WTC11 (cell line): Measurements from ENCODE around the gene TFEB. TPM values are rescaled to one million over a fixed set of nuclear protein-coding genes. Genes with fewer than 3 reads are reported as not detected.

Experiments
- ATAC-seq: fragments of 200-7000 bp; cut with Tn5 transposase; 2 replicates; pipeline ENCODE4 v1.10.0; 2021; ENCODE audit warnings: mild to moderate bottlenecking, moderate library complexity
- CTCF ChIA-PET: fragments of 300-600 bp; sonication (Branson Sonifier 250); formaldehyde crosslinking; loops from one replicate; lab custom pipeline; 2021; ENCODE audit warnings: antibody characterized with exemption; lab: Charles Lee
- POLR2A ChIA-PET: fragments of 350-600 bp; sonication (Branson Sonifier 250); formaldehyde crosslinking; loops from one replicate; lab custom pipeline; 2021; ENCODE audit warnings: antibody characterized with exemption; lab: Charles Lee
- DNase-seq: peaks from one replicate; pipeline ENCODE4 v3.0.0; 2021; ENCODE audit warnings: low spot score
- H3K27ac Mint-ChIP-seq: 2 replicates; pipeline ENCODE4 v1.8.0; 2021; ENCODE audit warnings: mixed read lengths
- H3K27me3 Mint-ChIP-seq: 2 replicates; pipeline ENCODE4 v1.8.0; 2021; ENCODE audit warnings: low read depth, mild to moderate bottlenecking, moderate library complexity, mixed read lengths
- H3K36me3 Mint-ChIP-seq: 2 replicates; pipeline ENCODE4 v1.8.0; 2021; ENCODE audit warnings: mixed read lengths
- H3K4me1 Mint-ChIP-seq: 2 replicates; pipeline ENCODE4 v1.8.0; 2022; ENCODE audit warnings: mixed read lengths
- H3K4me3 Mint-ChIP-seq: 2 replicates; pipeline ENCODE4 v1.8.0; 2021; ENCODE audit warnings: mild to moderate bottlenecking, moderate library complexity, mixed read lengths
- H3K9me3 Mint-ChIP-seq: 2 replicates; pipeline ENCODE4 v1.8.0; 2021; ENCODE audit warnings: mixed read lengths
- AR ChIP-seq: fragments of 250-450 bp; sonication (Bioruptor Pico); IDR thresholded peaks from 2 replicates; pipeline ENCODE4 v1.9.0; 2021; ENCODE audit warnings: mild to moderate bottlenecking
- ATF1 ChIP-seq: sonication (generic); formaldehyde crosslinking; IDR thresholded peaks from 2 replicates; pipeline ENCODE4 v1.8.1; 2023; ENCODE audit warnings: mild to moderate bottlenecking, moderate library complexity, missing genetic modification reagents
- CDX4 ChIP-seq: fragments of 250-450 bp; sonication (Bioruptor Pico); IDR thresholded peaks from 2 replicates; pipeline ENCODE4 v1.9.0; 2021; ENCODE audit warnings: moderate library complexity, mild to moderate bottlenecking, inconsistent platforms, borderline replicate concordance
- HMGA2 ChIP-seq: fragments of 250-450 bp; sonication (Bioruptor Pico); IDR thresholded peaks from 2 replicates; pipeline ENCODE4 v1.4.0; 2021; ENCODE audit warnings: mild to moderate bottlenecking, moderate library complexity
- HMGXB4 ChIP-seq: sonication (generic); formaldehyde crosslinking; IDR thresholded peaks from 2 replicates; pipeline ENCODE4 v1.8.1; 2023; ENCODE audit warnings: mild to moderate bottlenecking, moderate library complexity, missing genetic modification reagents
- JUN ChIP-seq: sonication (generic); formaldehyde crosslinking; IDR thresholded peaks from 2 replicates; pipeline ENCODE4 v1.8.0; 2023; ENCODE audit warnings: mild to moderate bottlenecking, missing genetic modification reagents
- OVOL2 ChIP-seq: fragments of 250-450 bp; sonication (Bioruptor Pico); IDR thresholded peaks from 2 replicates; pipeline ENCODE4 v1.9.0; 2021; ENCODE audit warnings: mild to moderate bottlenecking, borderline replicate concordance
- PRRX2 ChIP-seq: fragments of 250-450 bp; sonication (Bioruptor Pico); IDR thresholded peaks from 2 replicates; pipeline ENCODE4 v1.8.0; 2021; ENCODE audit warnings: mild to moderate bottlenecking
- SMAD3 ChIP-seq: sonication (generic); formaldehyde crosslinking; IDR thresholded peaks from 2 replicates; pipeline ENCODE4 v1.8.0; 2022; ENCODE audit warnings: missing genetic modification reagents, mild to moderate bottlenecking, borderline replicate concordance
- STAT6 ChIP-seq: sonication (generic); formaldehyde crosslinking; conservative IDR thresholded peaks from 2 replicates; pipeline ENCODE4 v1.8.1; 2023; ENCODE audit warnings: mild to moderate bottlenecking, low read depth, missing genetic modification reagents, moderate library complexity
- TEAD4 ChIP-seq: sonication (generic); formaldehyde crosslinking; IDR thresholded peaks from 2 replicates; pipeline ENCODE4 v1.8.0; 2022; ENCODE audit warnings: mild to moderate bottlenecking, missing genetic modification reagents
- ZMAT4 ChIP-seq: fragments of 250-450 bp; sonication (Bioruptor Pico); IDR thresholded peaks from 2 replicates; pipeline ENCODE4 v1.9.0; 2021; ENCODE audit warnings: mild to moderate bottlenecking
- ZNF138 ChIP-seq: sonication (generic); formaldehyde crosslinking; conservative IDR thresholded peaks from 2 replicates; pipeline ENCODE4 v1.8.1; 2022; ENCODE audit warnings: mild to moderate bottlenecking, moderate library complexity, missing genetic modification reagents
- ZNF219 ChIP-seq: sonication (generic); formaldehyde crosslinking; IDR thresholded peaks from 2 replicates; pipeline ENCODE4 v1.8.0; 2023; ENCODE audit warnings: missing genetic modification reagents, mild to moderate bottlenecking, borderline replicate concordance
- total RNA-seq: library from RNA; stranded (reverse); gene quantifications from 3 replicates; pipeline ENCODE4 v1.2.3, GENCODE V29; 2021
- TF ChIP-seq, protein P1 (sequence below): sonication (generic); formaldehyde crosslinking; IDR thresholded peaks from 2 replicates; pipeline ENCODE4 v1.8.1; 2022; ENCODE audit warnings: mild to moderate bottlenecking, moderate library complexity, missing genetic modification reagents
- TF ChIP-seq, protein P2 (sequence below): sonication (generic); formaldehyde crosslinking; IDR thresholded peaks from 2 replicates; pipeline ENCODE4 v1.8.1; 2023; ENCODE audit warnings: mild to moderate bottlenecking, missing genetic modification reagents
- TF ChIP-seq, protein P3 (sequence below): sonication (generic); formaldehyde crosslinking; IDR thresholded peaks from 2 replicates; pipeline ENCODE4 v1.8.0; 2022; ENCODE audit warnings: mild to moderate bottlenecking, missing genetic modification reagents
- TF ChIP-seq, protein P4 (sequence below): fragments of 200-600 bp; IDR thresholded peaks from 2 replicates; pipeline ENCODE4 v1.8.0; 2022; ENCODE audit warnings: antibody characterized with exemption

TFEB gene
- total RNA-seq, 1 experiment from 2014 or later: 3.9 TPM

DNA sequence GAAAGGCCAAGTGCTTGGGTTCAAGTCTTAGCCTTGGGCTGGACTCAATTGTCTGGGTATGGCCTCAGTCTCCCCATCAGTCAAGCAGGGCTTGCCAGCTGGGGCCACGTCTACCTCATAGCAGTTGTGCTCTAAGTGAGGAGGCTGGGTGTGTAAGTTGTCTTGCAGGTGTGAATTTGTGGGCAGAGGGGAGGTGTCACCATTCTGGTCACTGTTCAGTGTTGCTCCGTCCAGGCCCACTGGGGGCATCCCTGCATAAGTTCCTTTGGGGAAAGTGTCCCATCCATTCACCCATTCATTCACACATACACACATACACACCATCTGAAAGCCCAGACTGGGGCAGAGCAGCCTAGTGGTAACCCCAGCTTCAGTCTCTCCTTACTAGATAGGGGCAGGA lies 36.3 kb downstream of the TFEB start:
- POLR2A ChIA-PET: no interaction called here
- ATAC-seq: no peak
- no peaks in the 10 kb centered on the region for H3K9me3 Mint-ChIP-seq
- CTCF ChIA-PET: interaction anchor here (0.6 to 2.2 kb wide), 2 partner anchors 15 to 35 kb away, joined by 4 to 21 read pairs; no protein-coding TSS in a partner anchor
- DNase-seq: no peak
- peaks cover 11% of the 10 kb centered on the region for H3K4me1 Mint-ChIP-seq
- no peak for TF ChIP-seq TEAD4
- TF ChIP-seq SMAD3: no peak
- TF ChIP-seq, protein P1, sequence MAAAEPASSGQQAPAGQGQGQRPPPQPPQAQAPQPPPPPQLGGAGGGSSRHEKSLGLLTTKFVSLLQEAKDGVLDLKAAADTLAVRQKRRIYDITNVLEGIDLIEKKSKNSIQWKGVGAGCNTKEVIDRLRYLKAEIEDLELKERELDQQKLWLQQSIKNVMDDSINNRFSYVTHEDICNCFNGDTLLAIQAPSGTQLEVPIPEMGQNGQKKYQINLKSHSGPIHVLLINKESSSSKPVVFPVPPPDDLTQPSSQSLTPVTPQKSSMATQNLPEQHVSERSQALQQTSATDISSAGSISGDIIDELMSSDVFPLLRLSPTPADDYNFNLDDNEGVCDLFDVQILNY (CRISPR knock-in tag): no peak
- no peak for TF ChIP-seq ZMAT4
- no peaks in the 10 kb centered on the region for H3K27me3 Mint-ChIP-seq
- H3K27ac Mint-ChIP-seq: no peak overlapping the region
- no peaks in the 10 kb centered on the region for H3K36me3 Mint-ChIP-seq
- H3K4me3 Mint-ChIP-seq: no peak overlapping the region

- Mint-ChIP-seq H3K27ac (peak overlapping the region; percentile 16; the same call in 1 of the 2 replicates), H3K4me1 (peaks cover 11% of the 10 kb centered on the region), H3K27me3 (no peaks in the 10 kb centered on the region), H3K9me3 (no peaks in the 10 kb centered on the region), H3K4me3 (no peak overlapping the region), H3K36me3 (no peaks in the 10 kb centered on the region)
- TF ChIP-seq, protein P2, sequence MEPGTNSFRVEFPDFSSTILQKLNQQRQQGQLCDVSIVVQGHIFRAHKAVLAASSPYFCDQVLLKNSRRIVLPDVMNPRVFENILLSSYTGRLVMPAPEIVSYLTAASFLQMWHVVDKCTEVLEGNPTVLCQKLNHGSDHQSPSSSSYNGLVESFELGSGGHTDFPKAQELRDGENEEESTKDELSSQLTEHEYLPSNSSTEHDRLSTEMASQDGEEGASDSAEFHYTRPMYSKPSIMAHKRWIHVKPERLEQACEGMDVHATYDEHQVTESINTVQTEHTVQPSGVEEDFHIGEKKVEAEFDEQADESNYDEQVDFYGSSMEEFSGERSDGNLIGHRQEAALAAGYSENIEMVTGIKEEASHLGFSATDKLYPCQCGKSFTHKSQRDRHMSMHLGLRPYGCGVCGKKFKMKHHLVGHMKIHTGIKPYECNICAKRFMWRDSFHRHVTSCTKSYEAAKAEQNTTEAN (CRISPR knock-in tag): no peak
- TF ChIP-seq HMGA2 (CRISPR knock-in tag) (no peak), STAT6 (CRISPR knock-in tag) (no peak), ZNF138 (CRISPR knock-in tag) (no peak), CDX4 (no peak), PRRX2 (CRISPR knock-in tag) (no peak), JUN (no peak), ZMAT4 (no peak), AR (CRISPR knock-in tag) (no peak), OVOL2 (no peak), SMAD3 (no peak), HMGXB4 (no peak), ATF1 (no peak), ZNF219 (CRISPR knock-in tag) (no peak)
- TF ChIP-seq, protein P3, sequence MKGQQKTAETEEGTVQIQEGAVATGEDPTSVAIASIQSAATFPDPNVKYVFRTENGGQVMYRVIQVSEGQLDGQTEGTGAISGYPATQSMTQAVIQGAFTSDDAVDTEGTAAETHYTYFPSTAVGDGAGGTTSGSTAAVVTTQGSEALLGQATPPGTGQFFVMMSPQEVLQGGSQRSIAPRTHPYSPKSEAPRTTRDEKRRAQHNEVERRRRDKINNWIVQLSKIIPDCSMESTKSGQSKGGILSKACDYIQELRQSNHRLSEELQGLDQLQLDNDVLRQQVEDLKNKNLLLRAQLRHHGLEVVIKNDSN (CRISPR knock-in tag): no peak
- TF ChIP-seq, protein P4, sequence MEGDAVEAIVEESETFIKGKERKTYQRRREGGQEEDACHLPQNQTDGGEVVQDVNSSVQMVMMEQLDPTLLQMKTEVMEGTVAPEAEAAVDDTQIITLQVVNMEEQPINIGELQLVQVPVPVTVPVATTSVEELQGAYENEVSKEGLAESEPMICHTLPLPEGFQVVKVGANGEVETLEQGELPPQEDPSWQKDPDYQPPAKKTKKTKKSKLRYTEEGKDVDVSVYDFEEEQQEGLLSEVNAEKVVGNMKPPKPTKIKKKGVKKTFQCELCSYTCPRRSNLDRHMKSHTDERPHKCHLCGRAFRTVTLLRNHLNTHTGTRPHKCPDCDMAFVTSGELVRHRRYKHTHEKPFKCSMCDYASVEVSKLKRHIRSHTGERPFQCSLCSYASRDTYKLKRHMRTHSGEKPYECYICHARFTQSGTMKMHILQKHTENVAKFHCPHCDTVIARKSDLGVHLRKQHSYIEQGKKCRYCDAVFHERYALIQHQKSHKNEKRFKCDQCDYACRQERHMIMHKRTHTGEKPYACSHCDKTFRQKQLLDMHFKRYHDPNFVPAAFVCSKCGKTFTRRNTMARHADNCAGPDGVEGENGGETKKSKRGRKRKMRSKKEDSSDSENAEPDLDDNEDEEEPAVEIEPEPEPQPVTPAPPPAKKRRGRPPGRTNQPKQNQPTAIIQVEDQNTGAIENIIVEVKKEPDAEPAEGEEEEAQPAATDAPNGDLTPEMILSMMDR: no peak
- DNase-seq: no peak
- no peak for ATAC-seq
- POLR2A ChIA-PET: no interaction called here
- CTCF ChIA-PET: no interaction called here
These were observed 37.3 kb downstream of the TFEB start for GRCh38 chr6:41697861-41698781.
